Measurements from ENCODE around the gene SLCO4A1.

SLCO4A1 gene

GRCh38 chr20:62652894-62653305, 10.6 kb downstream of the SLCO4A1 start:
- DNase-seq = no peak

- DNase-seq = no peak
Observed at GRCh38 chr20:62653373-62653772, 11.1 kb downstream of the SLCO4A1 start.

GRCh38 chr20:62653951-62654685, 11.8 kb downstream of the SLCO4A1 start:
- DNase-seq = no peak

- DNase-seq = no peak
Observed at GRCh38 chr20:62655282-62656196, 13.2 kb downstream of the SLCO4A1 start.

GRCh38 chr20:62656197-62656918, 14.1 kb downstream of the SLCO4A1 start:
- no peak for DNase-seq

GRCh38 chr20:62656919-62657588, 14.8 kb downstream of the SLCO4A1 start:
- DNase-seq = no peak

- DNase-seq = no peak
Observed at GRCh38 chr20:62657589-62657942, 15.3 kb downstream of the SLCO4A1 start.

GRCh38 chr20:62657956-62658355, 15.7 kb downstream of the SLCO4A1 start:
- no peak for DNase-seq

- DNase-seq = no peak
Observed at GRCh38 chr20:62658593-62659178, 16.4 kb downstream of the SLCO4A1 start.

GRCh38 chr20:62659488-62660239, 17.4 kb downstream of the SLCO4A1 start:
- no peak for DNase-seq

- no peak for DNase-seq
Observed at GRCh38 chr20:62660240-62660615, 17.9 kb downstream of the SLCO4A1 start.

- DNase-seq = no peak
Observed at GRCh38 chr20:62660768-62661167, 18.5 kb downstream of the SLCO4A1 start.

- DNase-seq = no peak
Observed at GRCh38 chr20:62661647-62662046, 19.3 kb downstream of the SLCO4A1 start.

GRCh38 chr20:62662422-62662821, 20.1 kb downstream of the SLCO4A1 start:
- no peak for DNase-seq

- DNase-seq = no peak
Observed at GRCh38 chr20:62663145-62664018, 21.1 kb downstream of the SLCO4A1 start.

GRCh38 chr20:62664019-62664971, 22.0 kb downstream of the SLCO4A1 start:
- no peak for DNase-seq

- DNase-seq = no peak
Observed at GRCh38 chr20:62665153-62665754, 23.0 kb downstream of the SLCO4A1 start.

- no peak for DNase-seq
Observed at GRCh38 chr20:62665826-62666735, 23.8 kb downstream of the SLCO4A1 start.
